AG04450 (cell line): Measurements from ENCODE around the gene AFF1. TPM values are rescaled to one million over a fixed set of nuclear protein-coding genes. Genes with fewer than 3 reads are reported as not detected.

Experiments
- CTCF ChIA-PET: fragments of 300-600, 350-600 bp; formaldehyde crosslinking; extraction: SDS; loops from one replicate; lab custom pipeline; 2022; ENCODE audit warnings: antibody characterized with exemption, inconsistent platforms; lab: Charles Lee
- POLR2A ChIA-PET: fragments of 350-600 bp; formaldehyde crosslinking; extraction: SDS; loops from one replicate; lab custom pipeline; 2021; ENCODE audit warnings: antibody characterized with exemption, inconsistent platforms; lab: Yijun Ruan, JAX
- DNase-seq: peaks from one replicate; pipeline ENCODE4 v3.0.0-alpha.2; 2011; ENCODE audit warnings: low read depth, low spot score
- H3K27ac ChIP-seq: one replicate; pipeline ENCODE4 v1.5.1; 2012; ENCODE audit warnings: low read depth, low read length, control low read depth
- H3K27me3 ChIP-seq: one replicate; pipeline ENCODE4 v1.6.0; 2012; ENCODE audit warnings: low read length; ENCODE audit not compliant: control insufficient read depth, insufficient read depth
- H3K4me3 ChIP-seq: 2 replicates; pipeline ENCODE4 v1.5.1; 2011; ENCODE audit warnings: mild to moderate bottlenecking, low read depth, low read length, control low read depth
- H3K9me3 ChIP-seq: 2 replicates; pipeline ENCODE4 v1.5.1; 2012; ENCODE audit warnings: low read length; ENCODE audit not compliant: control insufficient read depth, insufficient read depth
- polyA plus RNA-seq: library from polyadenylated mRNA; depleted of rRNA; stranded (reverse); fragments of >200 nt; gene quantifications from 2 replicates; pipeline ENCODE4 v1.2.3, GENCODE V29; 2011
- TF ChIP-seq, protein P1 (sequence below): IDR thresholded peaks from 2 replicates; pipeline ENCODE4 v1.5.1; 2011; ENCODE audit warnings: low read depth, low read length, control low read depth, inconsistent platforms

AFF1 gene
- polyA plus RNA-seq, 1 experiment = 17.2 TPM

- no peak overlapping the region for H3K27ac ChIP-seq
- no peaks in the 10 kb centered on the region for H3K27me3 ChIP-seq
- DNase-seq = no peak
- no peaks in the 10 kb centered on the region for H3K9me3 ChIP-seq
- POLR2A ChIA-PET = no interaction called here
- H3K4me3 ChIP-seq = no peak overlapping the region
- CTCF ChIA-PET = interaction anchor here (1.0 kb wide), 1 partner anchor 25 kb away, joined by 4 read pairs; no protein-coding TSS in a partner anchor
- TF ChIP-seq, protein P1, sequence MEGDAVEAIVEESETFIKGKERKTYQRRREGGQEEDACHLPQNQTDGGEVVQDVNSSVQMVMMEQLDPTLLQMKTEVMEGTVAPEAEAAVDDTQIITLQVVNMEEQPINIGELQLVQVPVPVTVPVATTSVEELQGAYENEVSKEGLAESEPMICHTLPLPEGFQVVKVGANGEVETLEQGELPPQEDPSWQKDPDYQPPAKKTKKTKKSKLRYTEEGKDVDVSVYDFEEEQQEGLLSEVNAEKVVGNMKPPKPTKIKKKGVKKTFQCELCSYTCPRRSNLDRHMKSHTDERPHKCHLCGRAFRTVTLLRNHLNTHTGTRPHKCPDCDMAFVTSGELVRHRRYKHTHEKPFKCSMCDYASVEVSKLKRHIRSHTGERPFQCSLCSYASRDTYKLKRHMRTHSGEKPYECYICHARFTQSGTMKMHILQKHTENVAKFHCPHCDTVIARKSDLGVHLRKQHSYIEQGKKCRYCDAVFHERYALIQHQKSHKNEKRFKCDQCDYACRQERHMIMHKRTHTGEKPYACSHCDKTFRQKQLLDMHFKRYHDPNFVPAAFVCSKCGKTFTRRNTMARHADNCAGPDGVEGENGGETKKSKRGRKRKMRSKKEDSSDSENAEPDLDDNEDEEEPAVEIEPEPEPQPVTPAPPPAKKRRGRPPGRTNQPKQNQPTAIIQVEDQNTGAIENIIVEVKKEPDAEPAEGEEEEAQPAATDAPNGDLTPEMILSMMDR = no peak
These were observed 13.5 kb downstream of the AFF1 start for GRCh38 chr4:86948276-86948675.

DNA sequence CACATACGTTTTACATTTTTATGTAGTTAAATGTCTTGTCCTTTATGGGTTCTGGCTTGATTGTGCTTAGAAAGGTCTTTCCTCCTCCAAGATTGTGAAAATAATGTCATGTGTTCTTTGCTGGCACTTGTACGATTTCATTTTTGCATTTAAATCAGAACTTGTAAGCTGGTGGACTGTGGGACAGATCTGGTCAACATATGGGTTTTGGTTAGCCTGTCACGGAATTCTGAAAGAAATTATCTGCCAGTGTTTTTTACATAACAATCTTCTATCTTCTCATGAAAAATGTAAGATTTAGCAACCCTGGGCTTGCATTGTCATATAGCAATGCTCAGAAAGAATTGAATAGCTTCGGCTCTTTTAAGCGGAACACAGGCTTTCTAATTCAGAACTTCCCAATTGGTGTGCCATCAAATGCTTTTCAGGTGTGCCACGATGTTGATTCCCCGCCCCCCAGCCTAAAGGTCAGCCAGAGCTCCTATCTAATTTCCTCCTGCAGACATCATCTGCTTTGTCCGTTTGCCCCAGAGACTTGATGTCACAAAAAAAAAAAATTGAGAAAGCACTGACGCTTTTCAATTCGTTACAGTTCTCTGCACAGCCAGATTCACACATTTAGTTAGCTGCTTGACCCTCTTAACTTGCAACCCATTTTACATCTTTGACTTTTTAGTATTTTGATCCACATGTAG, 16.2 kb downstream of the AFF1 start:
- Histone ChIP-seq H3K27me3 (no peaks in the 10 kb centered on the region), H3K4me3 (no peak overlapping the region), H3K9me3 (no peaks in the 10 kb centered on the region), H3K27ac (no peak overlapping the region)
- ChIA-PET CTCF (interaction anchor here (0.9 to 1.0 kb wide), 2 partner anchors 16 to 455 kb away, joined by 3 read pairs; partner anchors contain the start of gene AFF1), POLR2A (no interaction called here)
- TF ChIP-seq, protein P1 = no peak
- no peak for DNase-seq

DNA sequence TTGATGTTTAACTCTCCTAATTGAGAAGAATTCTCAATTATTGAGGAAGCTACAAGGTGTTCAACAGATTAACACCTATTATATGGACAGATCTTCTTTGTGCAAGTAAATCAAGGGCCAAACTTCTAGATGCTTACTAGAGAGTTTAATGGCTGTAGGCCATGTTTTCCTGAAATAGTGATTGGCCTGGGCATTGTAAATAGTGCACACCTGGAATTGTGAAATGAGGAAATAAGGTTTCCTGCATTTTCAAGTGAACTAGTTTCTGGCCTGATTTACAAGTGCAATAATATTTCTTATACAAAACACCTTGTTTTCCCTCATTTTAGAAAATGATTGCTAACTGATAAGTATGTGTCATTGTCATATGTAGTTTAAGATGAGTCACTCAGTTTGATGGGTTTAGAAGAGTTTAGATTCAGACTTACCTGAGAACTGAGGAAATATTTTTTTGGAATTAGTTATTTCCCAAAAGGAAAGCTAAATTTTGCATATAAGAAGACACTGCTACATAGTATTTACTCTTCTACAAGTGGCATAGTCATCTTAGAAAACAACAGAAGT, 21.2 kb downstream of the AFF1 start:
- ChIA-PET CTCF (interaction anchor here (1.0 to 3.0 kb wide), 2 partner anchors 21 to 34 kb away, joined by 5 to 11 read pairs; partner anchors contain the start of gene AFF1), POLR2A (interaction anchor here (0.6 kb wide), 1 partner anchor 33 kb away, joined by 3 read pairs; no protein-coding TSS in a partner anchor)
- no peaks in the 10 kb centered on the region for H3K27me3 ChIP-seq
- TF ChIP-seq, protein P1 = no peak
- DNase-seq = no peak
- H3K9me3 ChIP-seq = no peaks in the 10 kb centered on the region
- no peak overlapping the region for H3K27ac ChIP-seq
- no peak overlapping the region for H3K4me3 ChIP-seq

GRCh38 chr4:86957215-86957614, 22.4 kb downstream of the AFF1 start:
- TF ChIP-seq, protein P1 = no peak
- ChIA-PET CTCF (no interaction called here), POLR2A (interaction anchor here (0.6 to 1.5 kb wide), 3 partner anchors 22 to 49 kb away, joined by 3 to 9 read pairs (median 4); partner anchors contain the start of gene AFF1)
- Histone ChIP-seq H3K27me3 (no peaks in the 10 kb centered on the region), H3K27ac (no peak overlapping the region), H3K9me3 (no peaks in the 10 kb centered on the region), H3K4me3 (no peak overlapping the region)
- no peak for DNase-seq
